ENCODE measurements around the gene ELP6. TPM values are rescaled to one million over a fixed set of nuclear protein-coding genes. Genes with fewer than 3 reads are reported as not detected.

The ELP6 gene
- total RNA-seq = 26.7 and 37.8 TPM in 2 replicates

- peak; percentile 97 for DNase-seq
These were observed at the start of gene ELP6 for GRCh38 chr3:47513125-47513929. ELP6 (minus strand) TSS chr3:47513712; CDS start chr3:47513590, 122 bp downstream.

GRCh38 chr3:47556351-47556750 is 42.8 kb upstream of the ELP6 start:
- DNase-seq = no peak

- DNase-seq = no peak
These were observed 40.8 kb upstream of the ELP6 start for GRCh38 chr3:47554335-47554734.

GRCh38 chr3:47553407-47553806 is 39.9 kb upstream of the ELP6 start:
- DNase-seq = no peak

GRCh38 chr3:47542471-47543173 is 29.1 kb upstream of the ELP6 start:
- DNase-seq = no peak

GRCh38 chr3:47541583-47542108 is 28.1 kb upstream of the ELP6 start:
- DNase-seq = no peak

GRCh38 chr3:47540281-47540680 is 26.8 kb upstream of the ELP6 start:
- DNase-seq = no peak

GRCh38 chr3:47536967-47537366 is 23.5 kb upstream of the ELP6 start:
- DNase-seq = no peak

GRCh38 chr3:47536221-47536891 is 22.8 kb upstream of the ELP6 start:
- DNase-seq = no peak

GRCh38 chr3:47533996-47534454 is 20.5 kb upstream of the ELP6 start:
- no peak for DNase-seq

GRCh38 chr3:47533481-47533880 is 20.0 kb upstream of the ELP6 start:
- DNase-seq = no peak

- DNase-seq = no peak
These were observed 14.6 kb upstream of the ELP6 start for GRCh38 chr3:47527952-47528725.

- no peak for DNase-seq
These were observed 12.1 kb upstream of the ELP6 start for GRCh38 chr3:47525617-47526016.

- no peak for DNase-seq
These were observed 10.0 kb upstream of the ELP6 start for GRCh38 chr3:47523310-47524073.

- peak; percentile 94 for DNase-seq
These were observed 8.8 kb upstream of the ELP6 start for GRCh38 chr3:47522082-47522987.

- no peak for DNase-seq
These were observed 7.2 kb upstream of the ELP6 start for GRCh38 chr3:47520756-47521155.

GRCh38 chr3:47517937-47518336 is 4.4 kb upstream of the ELP6 start:
- DNase-seq = no peak

- DNase-seq = no peak
These were observed 2.4 kb upstream of the ELP6 start for GRCh38 chr3:47515864-47516319.

- DNase-seq = no peak
These were observed 1.6 kb upstream of the ELP6 start for GRCh38 chr3:47515100-47515499.

GRCh38 chr3:47512416-47513124 is 942 bp downstream of the ELP6 start:
- DNase-seq = peak; percentile 46

Data from dermis blood vessel endothelial cell (primary cell).